IgD-negative memory B cell (primary cell): ENCODE data around the gene PLA2G4E. TPM values are rescaled to one million over a fixed set of nuclear protein-coding genes. Genes with fewer than 3 reads are reported as not detected.
A peak's percentile ranks its signal among the peaks of the same experiment; 100 is the strongest.

Source experiments
- H3K27ac Mint-ChIP-seq, 3 donors: one replicate each; pipeline ENCODE4 v1.8.0; 2020 to 2022; ENCODE audit warnings: mild to moderate bottlenecking in 3 of 3, mixed read lengths in 3 of 3, moderate library complexity in 1 of 3
- H3K27me3 Mint-ChIP-seq: one replicate; pipeline ENCODE4 v1.8.0; 2021; ENCODE audit warnings: mixed read lengths
- H3K36me3 Mint-ChIP-seq: one replicate; pipeline ENCODE4 v1.8.0; 2020; ENCODE audit warnings: mild to moderate bottlenecking, mixed read lengths
- H3K4me1 Mint-ChIP-seq, 3 donors: one replicate each; pipeline ENCODE4 v1.8.0; 2020 to 2022; ENCODE audit warnings: mixed read lengths in 3 of 3, mild to moderate bottlenecking in 1 of 3
- H3K4me3 Mint-ChIP-seq, 4 donors: one replicate each; pipeline ENCODE4 v1.8.0; 2020 to 2022; ENCODE audit warnings: mild to moderate bottlenecking in 4 of 4, mixed read lengths in 4 of 4, moderate library complexity in 3 of 4
- H3K9me3 Mint-ChIP-seq, 3 donors: one replicate each; pipeline ENCODE4 v1.8.0; 2020 to 2021; ENCODE audit warnings: mixed read lengths in 3 of 3, mild to moderate bottlenecking in 1 of 3
- polyA plus RNA-seq: library from polyadenylated mRNA; unstranded; fragments of 300-500 nt; fragmentation: Illumina TruSeq; gene quantifications from one replicate; pipeline ENCODE4 v1.2.3, GENCODE V29; 2021

Gene PLA2G4E
- polyA plus RNA-seq, 1 donor from 2014 or later = not detected

- no peak overlapping the region for H3K27ac Mint-ChIP-seq
- H3K9me3 Mint-ChIP-seq = peaks cover 0 to 2% (median 0%) of the 10 kb centered on the region in 3 donors
- peaks cover 7% of the 10 kb centered on the region for H3K27me3 Mint-ChIP-seq
- H3K36me3 Mint-ChIP-seq = peaks cover 1% of the 10 kb centered on the region
- no peak overlapping the region for H3K4me3 Mint-ChIP-seq
- no peaks in the 10 kb centered on the region for H3K4me1 Mint-ChIP-seq
Observed at GRCh38 chr15:42018306-42019224, 2.3 kb downstream of the PLA2G4E start.

- Mint-ChIP-seq H3K36me3 (peaks cover 1% of the 10 kb centered on the region), H3K9me3 (no peaks in the 10 kb centered on the region), H3K4me1 (peaks cover 0 to 4% (median under 1%) of the 10 kb centered on the region in 3 donors), H3K27ac (no peak overlapping the region), H3K4me3 (no peak overlapping the region), H3K27me3 (peaks cover 8% of the 10 kb centered on the region)
Observed at GRCh38 chr15:42016971-42017370, 3.9 kb downstream of the PLA2G4E start.

- Mint-ChIP-seq H3K36me3 (peaks cover 1% of the 10 kb centered on the region), H3K9me3 (no peaks in the 10 kb centered on the region), H3K27ac (no peak overlapping the region), H3K4me1 (peaks cover 6 to 13% (median 8%) of the 10 kb centered on the region in 3 donors), H3K27me3 (peaks cover 6% of the 10 kb centered on the region), H3K4me3 (no peak overlapping the region)
Observed at GRCh38 chr15:42014406-42014805, 6.4 kb downstream of the PLA2G4E start.

- H3K4me3 Mint-ChIP-seq = no peak overlapping the region
- no peaks in the 10 kb centered on the region for H3K9me3 Mint-ChIP-seq
- peaks cover 6 to 13% (median 8%) of the 10 kb centered on the region in 3 donors for H3K4me1 Mint-ChIP-seq
- peaks cover 1% of the 10 kb centered on the region for H3K36me3 Mint-ChIP-seq
- H3K27ac Mint-ChIP-seq = no peak overlapping the region
- peaks cover 4% of the 10 kb centered on the region for H3K27me3 Mint-ChIP-seq
Observed at GRCh38 chr15:42012928-42013482, 7.8 kb downstream of the PLA2G4E start.

- Mint-ChIP-seq H3K27me3 (peaks cover 4% of the 10 kb centered on the region), H3K4me1 (peaks cover 6 to 13% (median 8%) of the 10 kb centered on the region in 3 donors), H3K36me3 (peaks cover 1% of the 10 kb centered on the region), H3K27ac (peak overlapping the region in 1 of 3 donors; percentile 50), H3K9me3 (peaks cover 0 to 2% (median 0%) of the 10 kb centered on the region in 3 donors), H3K4me3 (no peak overlapping the region)
Observed at GRCh38 chr15:42012241-42012640, 8.6 kb downstream of the PLA2G4E start.

- Mint-ChIP-seq H3K9me3 (peaks cover 0 to 5% (median 0%) of the 10 kb centered on the region in 3 donors), H3K36me3 (peaks cover 1% of the 10 kb centered on the region), H3K4me3 (peak overlapping the region in 1 of 4 donors; percentile 69), H3K27me3 (peaks cover 3% of the 10 kb centered on the region), H3K4me1 (peaks cover 6 to 13% (median 8%) of the 10 kb centered on the region in 3 donors), H3K27ac (peak overlapping the region in 1 of 3 donors; percentile 61)
Observed at GRCh38 chr15:42011074-42011473, 9.8 kb downstream of the PLA2G4E start.

GRCh38 chr15:42010434-42010833 is 10.4 kb downstream of the PLA2G4E start:
- Mint-ChIP-seq H3K4me1 (peaks cover 6 to 13% (median 11%) of the 10 kb centered on the region in 3 donors), H3K27ac (peak overlapping the region in 2 of 3 donors; percentile 31 to 61), H3K27me3 (peaks cover 3% of the 10 kb centered on the region)

GRCh38 chr15:42009474-42009873 is 11.4 kb downstream of the PLA2G4E start:
- Mint-ChIP-seq H3K27ac (no peak overlapping the region), H3K4me1 (peaks cover 6 to 13% (median 11%) of the 10 kb centered on the region in 3 donors), H3K9me3 (peaks cover 0 to 5% (median 0%) of the 10 kb centered on the region in 3 donors), H3K36me3 (no peaks in the 10 kb centered on the region), H3K4me3 (no peak overlapping the region), H3K27me3 (peaks cover 3% of the 10 kb centered on the region)

More at GRCh38 chr15:42010434-42010833, 10.4 kb downstream of the PLA2G4E start:
- peaks cover 0 to 5% (median 0%) of the 10 kb centered on the region in 3 donors for H3K9me3 Mint-ChIP-seq
- peaks cover 1% of the 10 kb centered on the region for H3K36me3 Mint-ChIP-seq
- H3K4me3 Mint-ChIP-seq = peak overlapping the region in 1 of 4 donors; percentile 61

- peaks cover 3% of the 10 kb centered on the region for H3K27me3 Mint-ChIP-seq
- H3K9me3 Mint-ChIP-seq = peaks cover 0 to 5% (median 1%) of the 10 kb centered on the region in 3 donors
- no peaks in the 10 kb centered on the region for H3K36me3 Mint-ChIP-seq
- H3K27ac Mint-ChIP-seq = no peak overlapping the region
- H3K4me1 Mint-ChIP-seq = peaks cover 6 to 13% (median 11%) of the 10 kb centered on the region in 3 donors
- H3K4me3 Mint-ChIP-seq = peak overlapping the region in 1 of 4 donors; percentile 34
Observed at GRCh38 chr15:42009022-42009421, 11.8 kb downstream of the PLA2G4E start.

- H3K9me3 Mint-ChIP-seq = peaks cover 0 to 5% (median 2%) of the 10 kb centered on the region in 3 donors
- peaks cover 6 to 12% (median 11%) of the 10 kb centered on the region in 3 donors for H3K4me1 Mint-ChIP-seq
- H3K27me3 Mint-ChIP-seq = peaks cover 3% of the 10 kb centered on the region
- H3K4me3 Mint-ChIP-seq = no peak overlapping the region
- H3K27ac Mint-ChIP-seq = no peak overlapping the region
- no peaks in the 10 kb centered on the region for H3K36me3 Mint-ChIP-seq
Observed at GRCh38 chr15:42007386-42007785, 13.5 kb downstream of the PLA2G4E start.

GRCh38 chr15:42002333-42002732 is 18.5 kb downstream of the PLA2G4E start:
- Mint-ChIP-seq H3K9me3 (peaks cover 0 to 3% (median 2%) of the 10 kb centered on the region in 3 donors), H3K27ac (peak overlapping the region in 1 of 3 donors; percentile 43), H3K36me3 (no peaks in the 10 kb centered on the region), H3K4me3 (no peak overlapping the region), H3K27me3 (peaks cover 9% of the 10 kb centered on the region), H3K4me1 (peaks cover 7 to 10% (median 8%) of the 10 kb centered on the region in 3 donors)

GRCh38 chr15:42001236-42001635 is 19.6 kb downstream of the PLA2G4E start:
- no peak overlapping the region for H3K4me3 Mint-ChIP-seq

GRCh38 chr15:41999290-42000285 is 21.3 kb downstream of the PLA2G4E start:
- H3K4me3 Mint-ChIP-seq = no peak overlapping the region
- peaks cover 0 to 2% (median 0%) of the 10 kb centered on the region in 3 donors for H3K9me3 Mint-ChIP-seq
- H3K4me1 Mint-ChIP-seq = peaks cover 7 to 8% (median 8%) of the 10 kb centered on the region in 3 donors
- H3K36me3 Mint-ChIP-seq = no peaks in the 10 kb centered on the region
- H3K27ac Mint-ChIP-seq = no peak overlapping the region
- H3K27me3 Mint-ChIP-seq = peaks cover 6% of the 10 kb centered on the region

More at GRCh38 chr15:42001236-42001635, 19.6 kb downstream of the PLA2G4E start:
- peaks cover 0 to 2% (median 0%) of the 10 kb centered on the region in 3 donors for H3K9me3 Mint-ChIP-seq
- H3K27me3 Mint-ChIP-seq = peaks cover 6% of the 10 kb centered on the region
- no peak overlapping the region for H3K27ac Mint-ChIP-seq
- no peaks in the 10 kb centered on the region for H3K36me3 Mint-ChIP-seq
- peaks cover 7 to 10% (median 8%) of the 10 kb centered on the region in 3 donors for H3K4me1 Mint-ChIP-seq

GRCh38 chr15:41997845-41998244 is 23.0 kb downstream of the PLA2G4E start:
- H3K27me3 Mint-ChIP-seq = peaks cover 6% of the 10 kb centered on the region
- H3K27ac Mint-ChIP-seq = no peak overlapping the region
- no peaks in the 10 kb centered on the region for H3K9me3 Mint-ChIP-seq
- no peak overlapping the region for H3K4me3 Mint-ChIP-seq
- H3K4me1 Mint-ChIP-seq = peaks cover 7 to 8% (median 8%) of the 10 kb centered on the region in 3 donors
- H3K36me3 Mint-ChIP-seq = no peaks in the 10 kb centered on the region
